ENCODE results near the gene GDF7.

DNA sequence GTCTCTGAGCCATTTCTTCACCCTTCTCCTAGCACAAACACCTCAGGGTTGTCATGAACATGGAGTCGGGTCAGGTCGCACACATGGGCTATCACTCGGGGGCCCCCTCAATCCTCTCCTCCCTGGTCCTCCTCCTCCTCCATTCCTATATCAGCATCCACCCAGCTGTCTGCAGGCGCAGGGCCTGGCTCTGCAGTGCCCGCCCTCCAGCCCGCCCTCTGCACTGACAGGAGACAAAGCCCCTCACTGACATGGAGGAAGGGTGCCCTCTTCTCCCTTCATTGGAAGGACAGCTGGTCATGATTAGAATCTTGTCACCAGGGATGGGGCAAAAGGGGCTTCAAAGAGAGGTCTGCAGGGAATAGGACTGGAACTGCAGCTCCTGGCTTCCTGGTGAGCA is 37.8 kb upstream of the GDF7 start:
- no peak for TF ChIP-seq POLR2AphosphoS5 (IDR thresholded peaks at IDR 0.05; ENCODE audit: insufficient read depth, low read depth, low read length)
- TF ChIP-seq CTCF (IDR thresholded peaks at IDR 0.05; ENCODE audit: extremely low read depth in 1 of 2, insufficient read depth in 1 of 2, low read depth in 1 of 2, low read length in 2 of 2) = no peak
- TF ChIP-seq POLR2A (IDR thresholded peaks at IDR 0.05; ENCODE audit: low read depth, low read length) = no peak
- TF ChIP-seq JUN (IDR thresholded peaks at IDR 0.05; ENCODE audit: borderline replicate concordance, insufficient read depth, insufficient read length, low read depth) = no peak
- no peak for TF ChIP-seq EZH2 (IDR thresholded peaks at IDR 0.05; ENCODE audit: borderline replicate concordance, low read depth, low read length, severe bottlenecking)
- no peak for TF ChIP-seq MAX (IDR thresholded peaks at IDR 0.05; ENCODE audit: insufficient read depth, insufficient read length)
- no peak for TF ChIP-seq MYC (IDR thresholded peaks at IDR 0.05; ENCODE audit: low read depth, low read length)
- no peak for TF ChIP-seq GATA2 (IDR thresholded peaks at IDR 0.05; ENCODE audit: insufficient read depth, insufficient read length, low read depth, low read length)
